ENCODE data around the gene LARP1B.

- TF ChIP-seq POLR2A (IDR thresholded peaks at IDR 0.05) (no peak), CTCF (IDR thresholded peaks at IDR 0.05) (no peak), POLR2AphosphoS5 (IDR thresholded peaks at IDR 0.05) (no peak)
Observed at GRCh38 chr4:128221586-128221985, 160.5 kb downstream of the LARP1B start.

Data from sigmoid colon (tissue), 4 donors.